IMR-90 (cell line): Measurements from ENCODE around the gene SPTB. TPM values are rescaled to one million over a fixed set of nuclear protein-coding genes. Genes with fewer than 3 reads are reported as not detected.

Source experiments
- ATAC-seq: fragments of 200-7000 bp; cut with Tn5 transposase; 2 replicates; pipeline ENCODE4 v1.9.1; 2020; ENCODE audit warnings: low read depth, mild to moderate bottlenecking, moderate library complexity
- BruUV-seq: library from RNA; stranded (reverse); fragments of 400-500 nt; replicated peaks from 2 replicates; lab custom pipeline; 2021; lab: Mats Ljungman, UMichigan
- CTCF ChIA-PET: fragments of 300-600 bp; formaldehyde crosslinking; extraction: SDS; loops from one replicate; lab custom pipeline; 2021; ENCODE audit warnings: antibody characterized with exemption; lab: Yijun Ruan, JAX
- POLR2A ChIA-PET: fragments of 300-600 bp; sonication (Branson Sonifier 250); formaldehyde crosslinking; loops from one replicate; lab custom pipeline; 2022; ENCODE audit warnings: antibody characterized with exemption; ENCODE audit not compliant: unreplicated experiment; lab: Charles Lee
- DNase-seq: peaks from one replicate; pipeline ENCODE4 v3.0.0; 2013
- H2AFZ ChIP-seq: replicated peaks from 2 replicates; pipeline ENCODE3; 2013; ENCODE audit warnings: low read length, mild to moderate bottlenecking; ENCODE audit not compliant: poor library complexity
- H2AK5ac ChIP-seq: 2 replicates; pipeline ENCODE4 v1.6.1; 2013; ENCODE audit warnings: low read depth, low read length, inconsistent platforms
- H2AK9ac ChIP-seq: replicated peaks from 2 replicates; pipeline ENCODE3; 2013; ENCODE audit warnings: mild to moderate bottlenecking, low read depth, low read length, moderate library complexity; ENCODE audit not compliant: poor library complexity
- H2BK120ac ChIP-seq: 2 replicates; pipeline ENCODE4 v1.6.1; 2013; ENCODE audit warnings: low read depth, low read length, inconsistent platforms
- H2BK15ac ChIP-seq: 3 replicates; pipeline ENCODE4 v1.6.1; 2013; ENCODE audit warnings: low read depth, low read length, inconsistent platforms
- H2BK20ac ChIP-seq: 2 replicates; pipeline ENCODE4 v1.6.1; 2013; ENCODE audit warnings: low read depth, mild to moderate bottlenecking, inconsistent platforms, low read length, moderate library complexity
- H2BK5ac ChIP-seq: 2 replicates; pipeline ENCODE4 v1.6.1; 2013; ENCODE audit warnings: mild to moderate bottlenecking, low read depth, low read length, inconsistent platforms; ENCODE audit not compliant: poor library complexity, severe bottlenecking
- H3K14ac ChIP-seq: replicated peaks from 2 replicates; pipeline ENCODE4 v1.6.1; 2013; ENCODE audit warnings: low read depth, low read length, inconsistent platforms
- H3K18ac ChIP-seq: 2 replicates; pipeline ENCODE4 v1.6.1; 2013; ENCODE audit warnings: low read depth, low read length, control low read depth
- H3K23ac ChIP-seq: 2 replicates; pipeline ENCODE4 v1.6.1; 2013; ENCODE audit warnings: low read depth, low read length, inconsistent platforms
- H3K27ac ChIP-seq: 2 replicates; pipeline ENCODE4 v1.5.1; 2013; ENCODE audit warnings: mild to moderate bottlenecking, control low read depth, low read length; ENCODE audit not compliant: insufficient read depth
- H3K27me3 ChIP-seq: 2 replicates; pipeline ENCODE4 v1.6.1; 2013; ENCODE audit warnings: low read length; ENCODE audit not compliant: control insufficient read depth, insufficient read depth
- H3K36me3 ChIP-seq: 2 replicates; pipeline ENCODE4 v1.6.1; 2013; ENCODE audit warnings: low read length, mixed read lengths; ENCODE audit not compliant: control insufficient read depth, insufficient read depth
- H3K4ac ChIP-seq: 2 replicates; pipeline ENCODE4 v1.6.1; 2013; ENCODE audit warnings: low read depth, low read length, inconsistent platforms
- H3K4me1 ChIP-seq: 2 replicates; pipeline ENCODE4 v1.6.1; 2013; ENCODE audit warnings: low read length, mixed read lengths; ENCODE audit not compliant: control insufficient read depth, insufficient read depth
- H3K4me2 ChIP-seq: 2 replicates; pipeline ENCODE4 v1.6.1; 2013; ENCODE audit warnings: low read depth, mild to moderate bottlenecking, control low read depth, low read length, moderate library complexity
- H3K4me3 ChIP-seq: 2 replicates; pipeline ENCODE4 v1.5.1; 2013; ENCODE audit warnings: low read depth, mild to moderate bottlenecking, control low read depth, low read length, moderate library complexity; ENCODE audit not compliant: insufficient read depth
- H3K56ac ChIP-seq: 2 replicates; pipeline ENCODE4 v1.6.1; 2013; ENCODE audit warnings: low read length, inconsistent platforms; ENCODE audit not compliant: insufficient read depth; ENCODE audit errors: extremely low read depth
- H3K79me1 ChIP-seq, 2 experiments: 2 replicates each; pipeline ENCODE4 v1.6.1; 2013; ENCODE audit warnings: low read length in 2 of 2, inconsistent platforms in 1 of 2, low read depth in 1 of 2
- H3K9ac ChIP-seq: 2 replicates; pipeline ENCODE4 v1.6.1; 2013; ENCODE audit warnings: low read depth, low read length, control low read depth
- H3K9me1 ChIP-seq: 2 replicates; pipeline ENCODE4 v1.6.1; 2013; ENCODE audit warnings: low read length, inconsistent platforms; ENCODE audit not compliant: insufficient read depth
- H3K9me3 ChIP-seq: 2 replicates; pipeline ENCODE4 v1.6.1; 2013; ENCODE audit warnings: low read length; ENCODE audit not compliant: control insufficient read depth, insufficient read depth
- H4K20me1 ChIP-seq: 2 replicates; pipeline ENCODE4 v1.6.1; 2013; ENCODE audit warnings: low read length, inconsistent platforms; ENCODE audit not compliant: insufficient read depth
- H4K5ac ChIP-seq: 2 replicates; pipeline ENCODE4 v1.6.1; 2013; ENCODE audit warnings: mild to moderate bottlenecking, low read depth, low read length, control low read depth
- H4K8ac ChIP-seq, 2 experiments: 2 replicates each; pipeline ENCODE4 v1.6.1; 2013; ENCODE audit warnings: low read depth in 2 of 2, low read length in 2 of 2, control low read depth in 1 of 2, inconsistent platforms in 1 of 2
- H4K91ac ChIP-seq: 2 replicates; pipeline ENCODE4 v1.6.1; 2013; ENCODE audit warnings: low read depth, low read length, inconsistent platforms; ENCODE audit not compliant: insufficient read depth
- ELK1 ChIP-seq: fragments of 150-350 bp; IDR thresholded peaks from 2 replicates; pipeline ENCODE4 v1.6.1; 2016; ENCODE audit warnings: low read depth, mild to moderate bottlenecking, low read length, moderate library complexity, borderline replicate concordance
- FOS ChIP-seq: fragments of 150-350 bp; IDR thresholded peaks from 2 replicates; pipeline ENCODE4 v1.6.1; 2016; ENCODE audit warnings: low read depth, low read length
- MAFK ChIP-seq: IDR thresholded peaks from 2 replicates; pipeline ENCODE4 v1.6.1; 2012; ENCODE audit warnings: low read depth, low read length, improper control_type of control experiment
- POLR2A ChIP-seq: IDR thresholded peaks from 2 replicates; pipeline ENCODE4 v1.6.1; 2012; ENCODE audit warnings: mild to moderate bottlenecking, low read depth, low read length
- RAD21 ChIP-seq: IDR thresholded peaks from 2 replicates; pipeline ENCODE4 v1.6.1; 2012; ENCODE audit warnings: low read length, improper control_type of control experiment
- SMC3 ChIP-seq: fragments of 150-350 bp; IDR thresholded peaks from 2 replicates; pipeline ENCODE4 v1.6.1; 2016; ENCODE audit warnings: low read depth, mild to moderate bottlenecking, antibody characterized with exemption, low read length, moderate library complexity
- WGBS, 2 experiments: methylation state at CpG; one replicate each; pipeline versions ENCODE4 v1.1.5 to v1.1.7; 2013; ENCODE audit warnings: missing lambda C conversion rate in 2 of 2; ENCODE audit not compliant: insufficient read length in 1 of 2; ENCODE audit errors: extremely low coverage in 2 of 2; 5-methylcytosine and 5-hydroxymethylcytosine counted together
- dilution Hi-C: fragments of 300-500 bp; cut with HindIII; formaldehyde crosslinking; loops from one replicate; pipeline ENCODE4 v1.14.3; 2018; ENCODE audit warnings: low sequenced_read_pairs; ENCODE audit not compliant: unreplicated experiment
- in situ Hi-C: fragments of 300-500 bp; cut with MboI; formaldehyde crosslinking; loops from 3 replicates; pipeline ENCODE4 v1.14.3; 2019; ENCODE audit warnings: low sequenced_read_pairs, inconsistent platforms, mixed read lengths
- intact Hi-C: fragments of 100-400 bp; cut with micrococcal nuclease; formaldehyde crosslinking; loops from 2 replicates; pipeline ENCODE4 v1.10.0; 2022
- polyA plus RNA-seq, 3 experiments: library from polyadenylated mRNA; depleted of rRNA; stranded (reverse); fragments of >200 nt; gene quantifications; 2 replicates each; pipeline ENCODE4 v1.2.3, GENCODE V29; 2012; ENCODE audit warnings: low replicate concordance in 1 of 3
- total RNA-seq: library from RNA; depleted of rRNA; stranded (reverse); fragments of >200 nt; gene quantifications from 2 replicates; pipeline ENCODE4 v1.2.3, GENCODE V29; 2012

SPTB gene
- total and polyA plus RNA-seq, 2 of the 4 experiments (the other 2 are of a cell fraction), result under 0.01 to 0.07 TPM

DNA sequence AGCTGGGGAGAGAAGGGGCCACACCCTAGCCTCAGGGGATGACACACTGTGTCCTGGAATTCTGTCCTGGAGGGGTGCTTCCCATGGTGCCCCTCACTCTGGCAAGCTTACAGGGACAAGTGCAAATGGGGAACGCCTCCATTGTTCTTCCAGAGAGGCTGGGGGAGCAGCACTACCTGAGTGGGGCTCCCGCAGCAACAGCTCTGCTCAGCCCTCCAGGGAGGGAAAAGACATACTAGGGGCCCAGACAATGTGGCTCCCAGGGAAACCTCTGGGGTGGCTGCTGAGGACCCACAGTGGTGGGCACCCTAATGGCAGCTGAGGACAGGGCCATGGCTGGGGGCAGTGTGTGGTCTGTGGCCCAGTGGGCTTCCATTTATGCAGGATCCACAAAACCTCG, 106.1 kb downstream of the SPTB start:
- no peak overlapping the region for H3K27ac ChIP-seq
- no peak overlapping the region for H2BK15ac ChIP-seq
- H2AK5ac ChIP-seq, result no peak overlapping the region
- DNase-seq (no peak), ATAC-seq (no peak)
- CTCF ChIA-PET, result no interaction called here
- POLR2A ChIA-PET, result no interaction called here
- H4K91ac ChIP-seq, result no peak overlapping the region
- no peaks in the 10 kb centered on the region for H3K4me1 ChIP-seq
- H3K36me3 ChIP-seq, result no peaks in the 10 kb centered on the region
- no TSS peak for BruUV-seq
- no peak overlapping the region for H3K56ac ChIP-seq
- no peak overlapping the region for H4K8ac ChIP-seq
- H3K18ac ChIP-seq, result no peak overlapping the region
- no peaks in the 10 kb centered on the region; the same call in 1 of the 2 replicates for H3K9me3 ChIP-seq
- H3K9me1 ChIP-seq, result peaks cover 4% of the 10 kb centered on the region; the same call in 1 of the 2 replicates
- no peak overlapping the region for H3K4me3 ChIP-seq
- no peak overlapping the region for H2AFZ ChIP-seq
- peaks cover 34% of the 10 kb centered on the region for H3K27me3 ChIP-seq
- H3K79me1 ChIP-seq, result no peaks in the 10 kb centered on the region
- intact Hi-C loops, result no loop called here
- 73% methylated on average over 3 of the region's 3 CpGs; no CpG with 5 or more reads in 1 of the 2 experiments for WGBS, 2 experiments
- H3K4me2 ChIP-seq, result no peak overlapping the region
- TF ChIP-seq POLR2A (no peak), RAD21 (no peak), FOS (no peak), ELK1 (no peak), SMC3 (no peak), MAFK (no peak)
- no peaks in the 10 kb centered on the region for H4K20me1 ChIP-seq
- no peak overlapping the region for H3K4ac ChIP-seq
- dilution Hi-C loops, result no loop called here
- no peak overlapping the region for H4K5ac ChIP-seq
- H3K14ac ChIP-seq, result no peak overlapping the region
- H3K23ac ChIP-seq, result no peak overlapping the region
- H2BK5ac ChIP-seq, result no peak overlapping the region
- in situ Hi-C loops, result no loop called here
- H3K9ac ChIP-seq, result no peak overlapping the region
- no peak overlapping the region for H2BK120ac ChIP-seq
- H2AK9ac ChIP-seq, result no peak overlapping the region
- H2BK20ac ChIP-seq, result no peak overlapping the region
